Stimulated activated CD8-positive, alpha-beta memory T cell treated with anti-CD3 and anti-CD28 coated beads, Interleukin-15, amount 100 ng/mL, for 4 hours (primary cell): ENCODE data around the gene IFNA10.
"Not testable (repeated sequence)": the region's sequence is repeated elsewhere in the genome, so short reads cannot be mapped to it uniquely, and the experiment has no call there.

Experiments used
- DNase-seq, 2 donors: peaks; one replicate each; pipeline ENCODE4 v3.0.0-alpha.2; 2020; ENCODE audit warnings: low read depth in 2 of 2

Gene IFNA10

DNA sequence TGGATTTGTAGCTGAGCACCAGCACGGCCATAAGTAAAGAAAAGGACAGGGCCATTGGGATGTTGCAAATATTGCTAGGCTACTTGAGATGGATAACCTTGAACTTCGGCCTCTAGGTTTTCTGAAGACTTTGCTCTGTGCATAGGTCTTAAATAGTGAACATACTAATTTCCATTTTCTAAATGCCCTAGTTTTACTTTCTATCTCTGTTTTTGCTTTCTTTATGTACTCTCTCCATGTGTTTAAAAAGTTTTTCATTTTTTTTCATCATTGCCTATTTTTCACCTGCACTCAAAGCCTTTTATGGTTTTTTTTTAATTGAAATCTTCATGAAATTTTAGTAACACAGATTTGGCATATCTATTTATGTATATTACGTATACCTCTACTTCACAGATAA lies at the start of gene IFNA10:
IFNA10 (minus strand) TSS at position 101 of the 400 bp plus-strand sequence; CDS start at position 55, 46 bp downstream.
- not testable (repeated sequence) for DNase-seq

DNA sequence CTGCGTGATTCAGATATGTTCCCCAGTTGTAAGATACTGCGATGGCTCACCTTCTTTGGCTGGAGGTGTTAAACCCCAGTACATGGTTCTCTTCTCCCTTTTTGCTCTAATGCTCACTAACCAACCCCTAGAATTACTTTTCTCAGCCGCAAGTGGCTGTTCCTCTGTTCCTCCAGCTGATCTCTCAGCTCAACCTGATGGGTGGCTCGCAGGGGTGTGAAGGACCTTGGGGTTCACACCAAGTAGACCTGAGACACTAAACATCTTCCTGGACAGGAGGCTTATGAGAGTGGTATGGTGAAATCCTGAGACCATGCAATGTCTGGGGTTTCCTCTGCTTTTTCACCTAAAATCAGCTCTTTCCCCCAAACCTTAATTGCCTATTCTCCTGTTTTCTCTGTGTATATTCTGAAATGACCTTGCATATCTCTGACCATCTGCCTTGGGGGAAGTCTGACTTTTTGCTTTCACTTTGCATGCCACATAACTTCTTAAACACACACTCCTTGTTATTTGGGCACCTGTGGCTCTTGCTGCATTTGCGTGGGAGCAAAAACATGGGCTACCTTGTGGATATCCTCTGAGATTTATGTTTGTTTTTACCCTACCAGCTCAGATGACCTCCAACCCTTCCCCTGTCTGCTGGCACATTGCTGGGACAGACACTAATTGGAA lies 48.7 kb upstream of the IFNA10 start:
- no peak for DNase-seq

DNA sequence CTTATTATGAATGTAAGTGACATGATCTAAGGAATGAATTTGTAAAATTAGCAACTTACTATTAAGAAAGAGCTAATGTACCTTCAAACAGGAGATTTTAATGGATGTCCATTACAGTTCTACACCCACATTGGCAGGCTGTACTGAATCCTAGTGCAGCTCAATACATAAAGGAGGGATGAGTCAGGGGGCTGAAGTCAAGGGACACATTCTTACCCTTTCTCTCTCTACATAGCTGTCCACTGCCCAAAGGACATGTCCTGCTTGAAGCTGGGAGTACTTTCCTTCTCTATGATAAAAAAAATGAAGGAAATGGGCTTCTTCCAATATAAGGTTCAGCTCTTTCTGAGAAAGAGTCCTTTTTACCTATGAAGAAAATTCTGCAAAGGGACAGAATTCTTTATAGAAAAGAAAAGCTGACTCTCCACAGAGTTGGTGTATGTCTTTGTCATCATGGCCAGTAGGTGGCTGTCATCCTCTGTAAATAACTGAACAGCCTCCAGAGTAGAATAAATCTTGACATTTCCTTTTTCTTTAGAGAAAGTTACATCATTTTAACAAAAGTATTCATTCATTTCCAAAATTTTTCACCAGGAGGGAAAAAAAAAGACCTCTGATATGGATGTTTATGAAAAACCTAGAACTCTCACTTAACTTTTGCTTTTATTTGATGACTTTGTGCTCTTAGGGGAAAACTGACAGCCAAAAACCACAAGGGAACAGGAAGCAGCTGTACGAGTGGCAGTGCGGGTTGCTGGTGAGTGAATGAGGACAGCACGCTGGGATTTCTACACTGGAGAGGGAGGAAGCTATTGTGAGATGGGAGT lies 46.0 kb upstream of the IFNA10 start:
- DNase-seq, result no peak

- DNase-seq, result no peak
Observed at GRCh38 chr9:21251638-21252037, 44.7 kb upstream of the IFNA10 start.

GRCh38 chr9:21251190-21251589 lies 44.2 kb upstream of the IFNA10 start:
- DNase-seq, result no peak

DNA sequence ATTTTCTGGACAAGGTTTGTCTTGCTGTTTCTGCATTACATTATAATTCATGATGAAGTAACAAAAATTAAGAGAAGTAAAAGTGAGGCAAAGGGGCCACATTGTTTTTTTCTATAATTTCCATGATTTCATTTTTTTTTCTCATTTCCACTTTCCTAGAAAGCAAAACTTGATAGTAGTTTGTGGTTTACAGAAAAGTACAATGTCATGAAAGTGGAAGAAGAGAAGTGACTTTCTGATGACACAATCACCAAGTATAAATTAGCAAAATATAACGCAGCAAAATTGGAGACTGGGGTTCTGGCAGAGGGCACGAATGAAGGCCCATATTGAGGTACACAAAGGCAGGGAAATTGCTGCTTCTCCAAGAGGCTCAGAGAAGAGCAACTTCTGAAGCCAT lies 37.9 kb upstream of the IFNA10 start:
- no peak for DNase-seq

GRCh38 chr9:21239911-21240310 lies 33.0 kb upstream of the IFNA10 start, which contains the start of gene IFNA14:
TSS of gene IFNA14 (minus strand) at chr9:21240005. CDS start at chr9:21239935, 70 bp downstream.
- no peak for DNase-seq

DNA sequence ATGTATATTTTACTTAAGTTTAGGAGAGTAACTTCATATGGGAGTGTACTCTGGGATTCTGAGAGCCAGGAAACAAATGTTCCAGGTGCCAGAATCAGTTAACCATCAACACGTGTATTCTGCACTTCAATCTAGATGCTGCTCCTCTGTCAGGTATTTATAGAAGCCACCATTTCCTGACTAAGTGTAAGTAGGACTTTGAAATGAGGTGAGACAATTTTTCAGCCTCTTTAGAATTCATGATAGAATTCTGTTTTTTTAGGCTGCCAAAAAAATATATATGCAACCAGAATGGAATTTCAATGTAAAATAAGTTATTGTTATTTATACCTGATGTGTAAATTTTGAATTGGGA lies 29.4 kb upstream of the IFNA10 start:
- DNase-seq, result not testable (repeated sequence)

DNA sequence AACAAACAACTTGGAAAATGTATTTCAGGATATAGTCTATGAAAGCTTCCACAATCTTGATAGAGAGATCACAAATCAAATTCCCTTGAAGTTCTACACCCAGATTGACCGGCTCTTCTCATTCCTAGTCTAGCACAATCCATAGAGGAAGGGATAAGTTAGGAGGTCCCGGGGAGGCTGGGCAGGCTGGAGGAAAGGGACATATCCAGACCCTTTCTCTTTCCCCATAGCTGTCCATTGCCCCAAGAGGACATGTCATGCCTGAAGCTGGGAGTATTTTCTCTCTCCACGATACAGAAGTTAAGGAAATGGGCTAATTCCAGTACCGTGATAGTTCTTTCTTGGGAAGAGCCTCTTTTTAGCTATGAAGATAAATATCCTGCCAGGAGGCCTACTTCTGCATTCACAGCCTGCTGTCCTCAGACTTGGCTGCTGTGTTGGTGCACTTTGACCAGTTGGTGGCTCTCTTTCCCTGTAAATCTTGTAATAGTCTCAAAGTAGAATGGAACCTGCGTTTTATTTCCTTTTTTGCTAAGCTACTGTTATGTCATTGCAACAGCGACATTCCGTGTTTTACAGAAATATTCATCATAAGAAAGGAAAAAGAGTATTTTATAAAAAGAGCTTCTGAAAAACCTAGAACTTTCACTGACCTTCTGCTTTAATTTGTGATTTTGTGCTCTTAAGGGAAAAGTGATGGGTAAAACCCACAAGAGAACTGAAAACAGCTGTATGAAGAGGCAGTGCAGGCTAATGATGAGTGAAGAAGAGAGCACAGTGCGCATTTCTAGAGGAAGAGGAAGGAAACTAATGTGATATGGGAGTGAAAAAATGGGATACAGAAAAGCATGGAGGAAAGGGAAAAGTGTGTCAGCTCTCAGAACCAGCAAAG lies 28.8 kb upstream of the IFNA10 start:
- not testable (repeated sequence) for DNase-seq

DNA sequence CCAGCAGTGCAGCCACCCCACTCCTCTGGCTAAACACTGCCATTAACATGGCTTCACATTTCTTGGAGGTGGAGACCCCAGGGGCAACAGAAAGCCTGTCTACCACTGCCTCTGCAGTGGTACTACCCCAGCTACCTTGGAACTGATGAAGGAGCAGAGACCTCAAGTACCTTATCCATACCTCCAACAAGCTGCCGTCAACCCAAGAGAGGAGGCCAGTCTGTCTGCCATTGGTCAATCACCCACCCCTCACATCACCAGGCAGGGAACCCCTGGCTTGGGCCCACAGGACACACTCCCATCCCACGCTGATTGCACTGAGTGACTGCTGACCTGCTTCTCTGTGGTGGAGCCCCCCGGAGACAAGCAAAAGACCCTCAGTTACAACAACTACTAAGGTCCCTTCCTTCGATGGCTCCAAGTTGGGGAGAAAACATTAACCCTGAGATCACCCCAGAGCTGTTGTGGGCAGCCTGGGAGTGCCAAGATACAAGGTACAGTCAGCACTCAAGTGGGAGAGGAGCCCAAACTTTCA lies 27.3 kb upstream of the IFNA10 start:
- DNase-seq, result no peak

- DNase-seq, result no peak
Observed at GRCh38 chr9:21233258-21233657, 26.3 kb upstream of the IFNA10 start.

DNA sequence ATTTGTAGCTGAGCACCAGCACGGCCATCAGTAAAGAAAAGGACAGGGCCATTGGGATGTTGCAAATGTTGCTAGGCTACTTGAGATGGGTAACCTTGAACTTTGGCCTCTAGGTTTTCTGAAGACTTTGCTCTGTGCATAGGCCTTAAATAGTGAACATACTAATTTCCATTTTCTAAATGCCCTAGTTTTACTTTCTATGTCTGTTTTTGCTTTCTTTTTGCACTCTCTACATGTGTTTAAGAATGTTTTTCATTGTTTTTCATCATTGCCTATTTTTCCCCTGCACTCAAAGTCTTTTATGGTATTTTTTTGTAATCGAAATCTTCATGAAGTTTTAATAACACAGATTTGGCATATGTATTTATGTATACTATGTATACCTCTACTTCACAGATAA lies 21.2 kb upstream of the IFNA10 start, which contains the start of gene IFNA17:
IFNA17 (minus strand) TSS at position 101 of the 400 bp plus-strand sequence; CDS start at position 52, 49 bp downstream.
- no peak for DNase-seq

DNA sequence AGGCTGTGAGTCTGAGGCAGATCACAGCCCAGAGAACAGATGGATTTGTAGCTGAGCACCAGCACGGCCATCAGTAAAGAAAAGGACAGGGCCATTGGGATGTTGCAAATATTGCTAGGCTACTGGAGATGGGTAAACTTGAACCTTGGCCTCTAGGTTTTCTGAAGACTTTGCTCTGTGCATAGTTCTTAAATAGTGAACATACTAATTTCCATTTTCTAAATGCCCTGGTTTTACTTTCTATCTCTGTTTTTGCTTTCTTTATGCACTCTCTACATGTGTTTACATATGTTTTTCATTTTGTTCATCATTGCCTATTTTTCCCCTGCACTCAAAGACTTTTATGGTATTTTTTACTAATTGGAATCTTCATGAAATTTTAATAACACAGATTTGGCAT lies 10.3 kb upstream of the IFNA10 start, which contains the start of gene IFNA16:
IFNA16 (minus strand) TSS at position 101 of the 400 bp plus-strand sequence; CDS start at position 95, 6 bp downstream.
- not testable (repeated sequence) for DNase-seq

- not testable (repeated sequence) for DNase-seq
Observed at GRCh38 chr9:21213411-21214326, 6.7 kb upstream of the IFNA10 start.

GRCh38 chr9:21212160-21212559 lies 5.2 kb upstream of the IFNA10 start:
- not testable (repeated sequence) for DNase-seq

- DNase-seq, result not testable (repeated sequence)
Observed at GRCh38 chr9:21210782-21211181, 3.8 kb upstream of the IFNA10 start.

DNA sequence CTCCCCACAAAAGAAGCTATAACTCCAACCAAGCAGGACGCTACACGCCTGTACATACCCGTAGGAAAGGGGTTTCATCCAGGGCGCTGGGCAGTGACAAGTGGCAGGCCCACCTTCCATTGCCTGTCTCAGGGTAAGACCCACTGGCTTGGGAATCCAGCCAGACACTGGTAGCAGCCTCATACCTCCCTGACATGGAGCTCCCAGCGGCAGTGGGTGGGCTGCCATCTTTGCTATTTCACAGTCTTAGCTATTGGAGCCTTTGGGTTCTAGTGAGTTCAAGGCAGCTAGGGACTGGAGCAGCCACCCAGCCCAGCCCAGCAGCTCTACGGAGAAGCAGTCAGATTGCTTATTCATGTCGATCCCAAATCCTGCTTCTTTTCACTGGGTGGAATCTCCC lies 3.4 kb upstream of the IFNA10 start:
- DNase-seq, result no peak

DNA sequence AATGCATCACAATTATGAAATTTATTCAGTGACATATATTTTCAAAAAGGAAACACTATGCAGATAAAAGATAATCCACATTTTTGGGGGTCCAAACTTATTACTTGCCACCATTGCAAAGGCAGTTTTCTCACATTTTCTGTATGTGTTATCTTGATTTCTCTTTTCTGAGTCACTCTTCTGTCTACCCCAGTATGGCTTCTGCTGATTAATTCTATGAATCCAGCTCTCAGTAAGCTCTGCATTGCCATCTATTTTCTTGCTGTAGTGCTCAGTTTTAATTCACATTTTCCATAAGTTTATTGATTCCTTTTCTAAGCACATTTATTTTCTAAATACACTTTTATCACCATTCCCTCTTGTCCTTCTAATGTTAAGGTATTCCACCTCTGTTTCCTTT lies 1.7 kb downstream of the IFNA10 start:
- no peak for DNase-seq

DNA sequence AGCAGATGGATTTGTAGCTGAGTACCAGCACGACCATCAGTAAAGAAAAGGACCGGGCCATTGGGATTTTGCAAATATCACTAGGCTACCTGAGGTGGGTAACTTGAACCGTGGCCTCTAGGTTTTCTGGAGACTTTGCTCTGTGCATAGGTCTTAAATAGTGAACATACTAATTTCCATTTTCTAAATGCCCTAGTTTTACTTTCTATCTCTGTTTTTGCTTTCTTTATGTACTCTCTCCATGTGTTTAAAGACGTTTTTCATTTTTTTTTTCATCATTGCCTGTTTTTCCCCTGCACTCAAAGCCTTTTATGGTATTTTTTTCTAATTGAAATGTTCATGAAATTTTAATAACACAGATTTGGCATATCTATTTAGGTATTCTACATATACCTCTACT lies 4.8 kb downstream of the IFNA10 start, which contains the start of gene IFNA7:
IFNA7 (minus strand) TSS at position 101 of the 400 bp plus-strand sequence; CDS start at position 61, 40 bp downstream.
- not testable (repeated sequence) for DNase-seq
